GM06990 (cell line): ENCODE measurements around the gene OPCML.

Experiments
- DNase-seq: peaks from one replicate; pipeline ENCODE4 v3.0.0-alpha.2; 2011; ENCODE audit not compliant: insufficient read length; ENCODE audit errors: extremely low read depth
- H3K27me3 ChIP-seq: replicated peaks from 2 replicates; pipeline ENCODE4 v1.6.0; 2011; ENCODE audit warnings: low read length; ENCODE audit not compliant: control insufficient read depth, insufficient read depth
- H3K36me3 ChIP-seq: 2 replicates; pipeline ENCODE4 v1.5.1; 2011; ENCODE audit warnings: low read length; ENCODE audit not compliant: control insufficient read depth, insufficient read depth
- H3K4me3 ChIP-seq: replicated peaks from 2 replicates; pipeline ENCODE4 v1.5.1; 2011; ENCODE audit warnings: low read depth, mild to moderate bottlenecking, control low read depth, low read length
- CTCF ChIP-seq: IDR thresholded peaks from 2 replicates; pipeline ENCODE4 v1.5.1; 2011; ENCODE audit warnings: low read length, control low read depth, mild to moderate bottlenecking, inconsistent platforms; ENCODE audit not compliant: insufficient read depth, poor library complexity, severe bottlenecking

OPCML gene

GRCh38 chr11:133399855-133400625 lies 132.3 kb downstream of the OPCML start:
- no peaks in the 10 kb centered on the region for H3K36me3 ChIP-seq
- DNase-seq: no peak
- no peak for TF ChIP-seq CTCF
- H3K4me3 ChIP-seq: no peak overlapping the region
- no peaks in the 10 kb centered on the region for H3K27me3 ChIP-seq

GRCh38 chr11:133399294-133399693 lies 133.0 kb downstream of the OPCML start:
- DNase-seq: no peak
- Histone ChIP-seq H3K4me3 (no peak overlapping the region), H3K27me3 (no peaks in the 10 kb centered on the region), H3K36me3 (no peaks in the 10 kb centered on the region)
- TF ChIP-seq CTCF: no peak

GRCh38 chr11:133390803-133391202 lies 141.5 kb downstream of the OPCML start:
- TF ChIP-seq CTCF: no peak
- no peak for DNase-seq
- Histone ChIP-seq H3K4me3 (no peak overlapping the region), H3K36me3 (no peaks in the 10 kb centered on the region), H3K27me3 (no peaks in the 10 kb centered on the region)

- no peak overlapping the region for H3K4me3 ChIP-seq
- no peak for DNase-seq
- no peak for TF ChIP-seq CTCF
- no peaks in the 10 kb centered on the region for H3K27me3 ChIP-seq
- no peaks in the 10 kb centered on the region for H3K36me3 ChIP-seq
These were observed 143.2 kb downstream of the OPCML start for GRCh38 chr11:133388975-133389568.

- TF ChIP-seq CTCF: no peak
- no peaks in the 10 kb centered on the region for H3K36me3 ChIP-seq
- H3K27me3 ChIP-seq: no peaks in the 10 kb centered on the region; the same call in 1 of the 2 replicates
- no peak overlapping the region for H3K4me3 ChIP-seq
- DNase-seq: no peak
These were observed 144.0 kb downstream of the OPCML start for GRCh38 chr11:133388260-133388659.
